RWPE1 (cell line): ENCODE data around the gene OLFM2.

Experiments
- CTCF ChIA-PET: fragments of 350-600 bp; sonication (Branson Sonifier 250); formaldehyde crosslinking; extraction: SDS; loops from one replicate; lab custom pipeline; 2021; lab: Yijun Ruan, JAX
- POLR2A ChIA-PET: fragments of 400-600 bp; formaldehyde crosslinking; extraction: SDS; loops from one replicate; lab custom pipeline; 2020; ENCODE audit warnings: antibody characterized with exemption; ENCODE audit not compliant: low non-redundant PET; lab: Yijun Ruan, JAX
- DNase-seq: peaks from one replicate; pipeline ENCODE4 v3.0.0; 2012; ENCODE audit warnings: low spot score
- H3K27ac ChIP-seq: fragments of 450-650 bp; 2 replicates; pipeline ENCODE4 v1.5.1; 2017
- CTCF ChIP-seq: fragments of 450-650 bp; conservative IDR thresholded peaks from 2 replicates; pipeline ENCODE4 v1.5.1; 2017; ENCODE audit warnings: low read depth, mild to moderate bottlenecking

Gene OLFM2

GRCh38 chr19:9819596-9819909, 116.8 kb downstream of the OLFM2 start:
- no peak for DNase-seq
- H3K27ac ChIP-seq, result peak overlapping the region; percentile 94
- no peak for TF ChIP-seq CTCF
- ChIA-PET CTCF (interaction anchor here (0.7 kb wide), 1 partner anchor 10 kb away, joined by 4 read pairs; no protein-coding TSS in a partner anchor), POLR2A (no interaction called here)

GRCh38 chr19:9818734-9819595, 117.3 kb downstream of the OLFM2 start, which contains the start of gene FBXL12:
TSS of gene FBXL12 (minus strand) at chr19:9819079. CDS start at chr19:9818813, 266 bp downstream.
- peak; percentile 96 for DNase-seq
- CTCF ChIA-PET, result interaction anchor here (0.7 kb wide), 1 partner anchor 10 kb away, joined by 4 read pairs; no protein-coding TSS in a partner anchor
- TF ChIP-seq CTCF, result no peak
- peak within 1 kb of the TSS; percentile 94 for H3K27ac ChIP-seq
- POLR2A ChIA-PET, result interaction anchor here (0.6 to 0.7 kb wide), 3 partner anchors 11 to 567 kb away, joined by 3 to 4 read pairs (median 3); no protein-coding TSS in a partner anchor

GRCh38 chr19:9818175-9818733, 118.1 kb downstream of the OLFM2 start:
- POLR2A ChIA-PET, result interaction anchor here (0.6 to 0.7 kb wide), 4 partner anchors 11 to 1370 kb away, joined by 3 to 4 read pairs (median 4); no protein-coding TSS in a partner anchor
- DNase-seq, result no peak
- H3K27ac ChIP-seq, result peak overlapping the region; percentile 94
- CTCF ChIA-PET, result no interaction called here
- no peak for TF ChIP-seq CTCF

- ChIA-PET CTCF (no interaction called here), POLR2A (interaction anchor here (0.6 kb wide), 1 partner anchor 15 kb away, joined by 4 read pairs; no protein-coding TSS in a partner anchor)
- no peak overlapping the region for H3K27ac ChIP-seq
- no peak for TF ChIP-seq CTCF
- DNase-seq, result no peak
Measured at GRCh38 chr19:9811139-9811538, 125.2 kb downstream of the OLFM2 start.

- ChIA-PET CTCF (interaction anchor here (0.6 kb wide), 1 partner anchor 10 kb away, joined by 4 read pairs; the partner anchor contains the start of gene FBXL12), POLR2A (interaction anchor here (0.9 kb wide), 1 partner anchor 377 kb away, joined by 4 read pairs; no protein-coding TSS in a partner anchor)
- no peak overlapping the region; the same call in 1 of the 2 replicates for H3K27ac ChIP-seq
- no peak for DNase-seq
- TF ChIP-seq CTCF, result no peak
Measured at GRCh38 chr19:9808855-9809824, 127.2 kb downstream of the OLFM2 start.
